GM12878 (cell line): ENCODE data around the gene EMB. TPM values are rescaled to one million over a fixed set of nuclear protein-coding genes. Genes with fewer than 3 reads are reported as not detected.
"Not testable (repeated sequence)": the region's sequence is repeated elsewhere in the genome, so short reads cannot be mapped to it uniquely, and the experiment has no call there.

Experiments
- ATAC-seq: fragments of 200-7000 bp; cut with Tn5 transposase; 3 replicates; pipeline ENCODE4 v1.9.1; 2020; ENCODE audit warnings: mild to moderate bottlenecking, moderate library complexity
- BruUV-seq: library from RNA; stranded (reverse); fragments of 400-500 nt; replicated peaks from 2 replicates; lab custom pipeline; 2021; lab: Mats Ljungman, UMichigan
- CTCF ChIA-PET: fragments of 300-600 bp; sonication (Branson Sonifier 250); formaldehyde crosslinking; extraction: SDS; loops from one replicate; lab custom pipeline; 2021; ENCODE audit warnings: inconsistent platforms; lab: Yijun Ruan, JAX
- POLR2A ChIA-PET: fragments of 350-600 bp; formaldehyde crosslinking; extraction: SDS; loops from one replicate; lab custom pipeline; 2021; ENCODE audit warnings: inconsistent platforms; lab: Charles Lee
- RAD21 ChIA-PET: fragments of 300-600 bp; sonication (Branson Sonifier 250); formaldehyde crosslinking; loops from one replicate; lab custom pipeline; 2023; ENCODE audit warnings: antibody characterized with exemption; ENCODE audit not compliant: unreplicated experiment; lab: Charles Lee
- SMC1A ChIA-PET: fragments of 300-600 bp; sonication (Branson Sonifier 250); formaldehyde crosslinking; loops from one replicate; lab custom pipeline; 2023; ENCODE audit not compliant: unreplicated experiment, uncharacterized antibody; lab: Charles Lee
- DNase-seq: peaks from one replicate; pipeline ENCODE4 v3.0.0-alpha.2; 2011; ENCODE audit warnings: low read depth, low spot score
- FAIRE-seq: peaks from 3 replicates; lab custom pipeline; 2011; peaks lifted over from hg19 to GRCh38; lab: Jason Lieb, UNC
- H2AFZ ChIP-seq: 2 replicates; pipeline ENCODE4 v1.6.0; 2011; ENCODE audit warnings: low read depth, low read length, control low read depth; ENCODE audit not compliant: control insufficient read depth
- H3K27ac ChIP-seq: 2 replicates; pipeline ENCODE4 v1.5.1; 2011; ENCODE audit warnings: control low read depth; ENCODE audit not compliant: control insufficient read depth, insufficient read depth
- H3K27me3 ChIP-seq, 2 experiments: replicated peaks in 1 of 2; 2 replicates each; pipeline versions ENCODE4 v1.6.0 to v1.6.1; 2011; ENCODE audit warnings: low read length in 1 of 2; ENCODE audit not compliant: control insufficient read depth in 2 of 2, insufficient read depth in 2 of 2
- H3K36me3 ChIP-seq, 2 experiments: 2 replicates each; pipeline ENCODE4 v1.5.1; 2011; ENCODE audit warnings: low read length in 1 of 2; ENCODE audit not compliant: control insufficient read depth in 2 of 2, insufficient read depth in 2 of 2
- H3K4me1 ChIP-seq: 2 replicates; pipeline ENCODE4 v1.6.1; 2011; ENCODE audit warnings: mild to moderate bottlenecking, low read length, moderate library complexity, mixed read lengths; ENCODE audit not compliant: control insufficient read depth, insufficient read depth
- H3K4me2 ChIP-seq: 2 replicates; pipeline ENCODE4 v1.6.0; 2011; ENCODE audit warnings: control low read depth; ENCODE audit not compliant: control insufficient read depth, insufficient read depth
- H3K4me3 ChIP-seq: fragments of 200-600 bp; sonication (generic); 2 replicates; pipeline ENCODE4 v1.5.1; 2016
- H3K79me2 ChIP-seq: 2 replicates; pipeline ENCODE4 v1.6.0; 2011; ENCODE audit warnings: low read length; ENCODE audit not compliant: control insufficient read depth, insufficient read depth
- H3K9ac ChIP-seq: 2 replicates; pipeline ENCODE4 v1.8.0; 2011; ENCODE audit warnings: low read length, control low read depth, mixed read lengths; ENCODE audit not compliant: control insufficient read depth, insufficient read depth
- H3K9me3 ChIP-seq: replicated peaks from 3 replicates; pipeline ENCODE4 v1.5.1; 2011; ENCODE audit warnings: mild to moderate bottlenecking, low read length; ENCODE audit not compliant: control insufficient read depth, insufficient read depth
- H4K20me1 ChIP-seq: 2 replicates; pipeline ENCODE4 v1.6.0; 2011; ENCODE audit not compliant: control insufficient read depth, insufficient read depth
- NFIC ChIP-seq: IDR thresholded peaks from 2 replicates; pipeline ENCODE4 v1.6.1; 2012; ENCODE audit warnings: low read depth, mild to moderate bottlenecking, inconsistent platforms, low read length, moderate library complexity
- PBX3 ChIP-seq: IDR thresholded peaks from 2 replicates; pipeline ENCODE4 v1.6.1; 2011; ENCODE audit warnings: mild to moderate bottlenecking, low read depth, low read length, moderate library complexity; ENCODE audit not compliant: insufficient replicate concordance
- USF1 ChIP-seq: IDR thresholded peaks from 2 replicates; pipeline ENCODE4 v1.6.1; 2011; ENCODE audit warnings: borderline replicate concordance, low read depth, mild to moderate bottlenecking, moderate library complexity, mixed read lengths, low read length; ENCODE audit not compliant: insufficient read depth; ENCODE audit errors: extremely low read length
- ZBED1 ChIP-seq: IDR thresholded peaks from 2 replicates; pipeline ENCODE4 v1.6.1; 2016; ENCODE audit warnings: borderline replicate concordance
- ZZZ3 ChIP-seq: IDR thresholded peaks from 2 replicates; pipeline ENCODE4 v1.6.1; 2011; ENCODE audit warnings: low read depth; ENCODE audit not compliant: control insufficient read depth, insufficient read length
- WGBS: methylation state at CpG from one replicate; pipeline ENCODE4 v1.1.6; 2016; ENCODE audit warnings: low lambda C conversion rate; ENCODE audit not compliant: insufficient replicate concordance, insufficient coverage; ENCODE audit errors: missing lambda C conversion rate; 5-methylcytosine and 5-hydroxymethylcytosine counted together
- in situ Hi-C: fragments of 300-500 bp; cut with MboI; formaldehyde crosslinking; loops from 9 replicates; pipeline ENCODE4 v1.14.3; 2018; ENCODE audit warnings: mixed read lengths
- intact Hi-C: fragments of 100-400 bp; cut with micrococcal nuclease; formaldehyde crosslinking; loops from one replicate; pipeline ENCODE4 v1.14.2; 2022; ENCODE audit not compliant: unreplicated experiment
- polyA plus RNA-seq, 11 experiments: library from polyadenylated mRNA; depleted of rRNA in 4 of 11; unstranded in 6 of 11; stranded (reverse) in 5 of 11; fragments of >200 nt; fragmentation: Nextera tagmentation in 4 of 11; fragmentation: Illumina TruSeq in 1 of 11; extraction: Ambion mirVana in 4 of 11; extraction: Trizol in 1 of 11; gene quantifications; 1 replicate in 1 of 11; 2 replicates in 10 of 11; pipeline versions ENCODE4 v1.2.1 to v1.2.3, GENCODE V29; 2011 to 2016; ENCODE audit warnings: inconsistent platforms in 2 of 11, missing spikeins in 2 of 11, low read depth in 1 of 11
- total RNA-seq, 4 experiments: library from RNA; depleted of rRNA in 3 of 4; stranded (reverse); fragments of >200 nt in 3 of 4; fragmentation: Illumina TruSeq in 1 of 4; extraction: Trizol in 1 of 4; gene quantifications; 2 replicates each; pipeline versions ENCODE4 v1.2.1 to v1.2.3, GENCODE V29; 2013 to 2021

EMB gene
- total and polyA plus RNA-seq, 10 of the 15 experiments (the other 5 are each of a cell fraction or from before 2014, with no cell fraction given): 7.0 to 48.9 (median 37.7) TPM

- TF ChIP-seq USF1 (no peak), ZBED1 (no peak), PBX3 (no peak), NFIC (peak; percentile 30; the same call in 1 of the 2 replicates), ZZZ3 (no peak)
Measured at GRCh38 chr5:50435168-50435567, 5.9 kb downstream of the EMB start (continued).

- DNase-seq, H3K4me2 ChIP-seq, H3K4me3 ChIP-seq, FAIRE-seq, BruUV-seq, POLR2A ChIA-PET, H3K9me3 ChIP-seq, H3K4me1 ChIP-seq, ATAC-seq, H3K27me3 ChIP-seq, H2AFZ ChIP-seq, H3K79me2 ChIP-seq, intact Hi-C loops, H4K20me1 ChIP-seq, H3K9ac ChIP-seq, H3K36me3 ChIP-seq, H3K27ac ChIP-seq, RAD21 ChIA-PET: not testable (repeated sequence)
- CTCF ChIA-PET: interaction anchor here (0.6 to 1.2 kb wide), 4 partner anchors 9 to 174 kb away, joined by 3 to 4 read pairs (median 3); partner anchors contain the start of gene EMB
- WGBS: 85% methylated on average over 3 of the region's 3 CpGs
- in situ Hi-C loops: loop anchor here (10.0 kb wide), 1 partner anchor 233 kb away; the partner anchor contains the start of gene PARP8
- SMC1A ChIA-PET: interaction anchor here (0.7 to 1.2 kb wide), 4 partner anchors 8 to 32 kb away, joined by 3 to 5 read pairs (median 3); no protein-coding TSS in a partner anchor
Measured at GRCh38 chr5:50431133-50431904, 9.8 kb downstream of the EMB start.

- DNase-seq, H2AFZ ChIP-seq, H3K36me3 ChIP-seq, POLR2A ChIA-PET, H3K27ac ChIP-seq, ATAC-seq, in situ Hi-C loops, H3K4me2 ChIP-seq, SMC1A ChIA-PET, H3K79me2 ChIP-seq, H3K9me3 ChIP-seq, FAIRE-seq, RAD21 ChIA-PET, H3K4me1 ChIP-seq, BruUV-seq, H4K20me1 ChIP-seq, H3K27me3 ChIP-seq, H3K4me3 ChIP-seq, H3K9ac ChIP-seq, intact Hi-C loops: not testable (repeated sequence)
- CTCF ChIA-PET: interaction anchor here (0.5 kb wide), 1 partner anchor 1123 kb away, joined by 3 read pairs; no protein-coding TSS in a partner anchor
- 67% methylated on average over 3 of the region's 3 CpGs for WGBS
Measured at GRCh38 chr5:50423100-50423799, 17.8 kb downstream of the EMB start.
